MM.1S (cell line): ENCODE measurements around the gene RND1.

Experiments used
- CTCF ChIP-seq: fragments of 300-600 bp; sonication (generic); IDR thresholded peaks from 2 replicates; pipeline ENCODE4 v1.5.1; 2016; ENCODE audit warnings: antibody characterized with exemption, low read length, mixed read lengths
- EZH2 ChIP-seq: fragments of 300-600 bp; sonication (generic); optimal IDR thresholded peaks from 2 replicates; pipeline ENCODE3; 2017; ENCODE audit warnings: low read depth, mild to moderate bottlenecking, antibody characterized with exemption, low read length, mixed read lengths

- TF ChIP-seq CTCF (peak; percentile 84), EZH2 (no peak)
Measured at GRCh38 chr12:48852734-48853688, 12.7 kb downstream of the RND1 start.
